GM21526 (cell line): Measurements from ENCODE around the gene IL12A.

Experiments
- ATAC-seq: cut with Tn5 transposase; IDR thresholded peaks from one replicate; pipeline ENCODE4 v1.9.1; 2021; ENCODE audit warnings: moderate library complexity; ENCODE audit not compliant: unreplicated experiment, low FRiP score

The IL12A gene

DNA sequence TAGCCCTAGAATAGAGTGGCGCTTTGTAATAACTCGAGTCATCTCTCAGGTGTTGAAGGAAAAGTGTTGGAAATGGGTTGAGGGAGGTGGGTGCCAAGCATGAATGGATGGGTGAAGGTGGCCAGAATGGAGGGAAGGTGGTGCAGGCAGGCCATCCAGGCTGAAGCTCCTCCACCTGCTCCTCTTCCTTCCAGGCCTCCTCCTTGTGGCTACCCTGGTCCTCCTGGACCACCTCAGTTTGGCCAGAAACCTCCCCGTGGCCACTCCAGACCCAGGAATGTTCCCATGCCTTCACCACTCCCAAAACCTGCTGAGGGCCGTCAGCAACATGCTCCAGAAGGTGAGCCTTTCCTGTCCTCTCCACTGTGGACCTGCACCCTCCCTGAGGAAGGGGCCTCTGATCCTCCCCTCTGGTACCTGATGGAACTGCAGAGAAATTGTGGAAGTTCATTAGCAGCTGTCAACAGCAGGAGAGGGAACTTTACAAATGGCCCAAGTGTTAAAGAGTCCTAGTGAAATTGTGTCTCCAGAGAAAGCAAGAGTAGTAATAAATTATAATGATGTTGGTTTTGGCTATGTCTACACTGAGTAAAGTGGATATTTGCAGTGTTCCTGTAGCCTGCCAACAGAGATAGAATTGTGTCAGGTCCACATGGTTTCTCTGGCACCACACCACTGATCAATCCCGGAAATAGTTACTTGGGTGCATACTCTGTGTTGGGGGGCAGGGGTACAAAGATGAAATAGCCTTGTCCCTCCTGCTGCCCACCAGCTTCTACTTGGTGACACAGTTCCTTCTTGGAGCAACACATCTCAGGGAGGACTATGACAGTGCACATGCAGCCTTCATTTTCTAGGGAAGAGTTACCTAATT is 1.6 kb downstream of the IL12A start:
- no peak for ATAC-seq

DNA sequence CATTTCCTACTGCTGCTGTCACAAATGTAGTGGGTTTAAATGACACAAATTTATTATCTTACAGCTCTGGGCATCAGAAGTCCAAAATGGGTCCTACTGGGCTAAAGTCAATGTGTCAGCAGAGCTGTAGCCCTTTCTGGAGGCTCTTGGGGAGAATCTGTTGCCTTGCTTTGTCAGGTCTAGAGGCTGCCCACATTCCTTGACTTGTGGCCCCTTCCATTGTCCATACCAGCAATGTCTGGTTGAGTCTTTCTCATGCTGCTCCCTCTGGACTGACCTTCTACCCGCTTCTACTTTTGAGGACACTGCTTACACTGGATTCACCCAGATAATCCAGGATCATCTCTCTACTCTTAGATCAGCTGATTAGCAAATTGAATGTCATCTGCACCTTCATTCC is 3.0 kb downstream of the IL12A start:
- no peak for ATAC-seq

DNA sequence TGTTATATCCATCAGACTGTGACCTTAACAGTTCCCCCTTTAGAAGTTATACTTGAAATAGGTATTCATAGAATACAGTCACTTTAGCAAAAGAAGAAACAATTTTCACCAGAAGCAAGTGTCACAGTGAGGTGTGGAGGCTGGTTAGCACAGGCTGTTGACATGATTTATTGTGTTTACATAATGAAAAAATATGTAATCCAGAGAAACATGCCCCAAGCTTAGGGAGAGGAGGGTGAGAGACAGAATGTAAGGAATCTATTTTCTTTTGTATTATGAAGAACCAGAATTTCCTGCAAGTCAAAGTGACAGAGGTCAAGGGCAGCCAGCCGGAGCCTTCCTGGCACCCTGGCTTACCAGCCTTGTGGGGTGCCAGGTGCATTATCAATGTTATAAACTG is 4.0 kb downstream of the IL12A start:
- no peak for ATAC-seq

DNA sequence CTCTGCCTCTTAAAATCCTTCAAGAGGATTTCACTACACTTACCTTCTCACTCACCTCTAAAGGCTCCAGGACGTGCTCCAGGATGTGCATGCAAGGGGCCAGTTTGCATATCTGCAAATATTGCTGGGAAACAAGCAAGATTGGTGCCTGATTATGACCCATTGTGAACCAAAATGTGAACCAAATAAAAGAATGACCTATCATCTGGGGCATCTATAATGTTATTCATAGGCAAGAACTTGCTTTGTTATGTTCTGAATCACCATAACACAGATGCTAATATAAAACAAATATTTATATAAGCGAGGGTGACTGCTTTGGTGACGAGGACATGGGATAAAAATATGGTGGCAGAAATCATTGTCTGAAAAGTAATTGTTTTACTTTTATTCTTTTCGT is 5.5 kb downstream of the IL12A start:
- ATAC-seq: no peak

DNA sequence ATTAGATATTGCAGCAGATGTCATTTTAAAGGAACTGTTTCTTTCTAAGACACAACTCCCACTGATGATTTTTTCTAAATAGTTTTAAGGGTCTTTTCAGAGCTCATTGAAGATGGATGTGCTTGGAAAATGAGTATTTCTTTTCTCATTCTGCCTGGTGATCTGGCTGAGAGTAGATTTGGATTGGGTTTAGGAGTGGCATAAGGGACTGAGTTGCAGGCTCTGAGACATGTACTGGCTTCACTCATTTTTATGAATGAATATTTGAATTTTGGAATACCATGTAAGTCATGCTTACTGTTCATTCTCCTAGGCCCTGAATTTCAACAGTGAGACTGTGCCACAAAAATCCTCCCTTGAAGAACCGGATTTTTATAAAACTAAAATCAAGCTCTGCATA is 6.5 kb downstream of the IL12A start:
- ATAC-seq: no peak

DNA sequence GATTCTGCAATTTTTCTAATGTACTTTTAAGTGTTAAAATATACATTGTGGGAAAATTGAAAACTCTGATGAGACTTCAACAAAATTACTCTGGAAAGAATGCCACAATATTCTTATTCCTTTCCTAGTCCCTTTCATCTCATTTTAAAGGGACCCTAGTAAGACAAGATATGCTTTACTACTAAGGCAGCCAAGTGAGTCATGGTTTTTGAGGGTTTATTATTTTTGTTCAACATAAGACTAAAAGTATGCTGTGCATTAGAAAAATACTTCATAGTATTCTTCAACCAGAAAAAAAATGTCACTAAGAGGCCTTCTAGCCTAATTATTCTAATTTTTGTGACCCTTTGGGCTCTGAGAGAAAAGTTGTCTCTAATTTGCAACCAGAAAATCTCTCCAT is 7.4 kb downstream of the IL12A start:
- ATAC-seq: no peak

DNA sequence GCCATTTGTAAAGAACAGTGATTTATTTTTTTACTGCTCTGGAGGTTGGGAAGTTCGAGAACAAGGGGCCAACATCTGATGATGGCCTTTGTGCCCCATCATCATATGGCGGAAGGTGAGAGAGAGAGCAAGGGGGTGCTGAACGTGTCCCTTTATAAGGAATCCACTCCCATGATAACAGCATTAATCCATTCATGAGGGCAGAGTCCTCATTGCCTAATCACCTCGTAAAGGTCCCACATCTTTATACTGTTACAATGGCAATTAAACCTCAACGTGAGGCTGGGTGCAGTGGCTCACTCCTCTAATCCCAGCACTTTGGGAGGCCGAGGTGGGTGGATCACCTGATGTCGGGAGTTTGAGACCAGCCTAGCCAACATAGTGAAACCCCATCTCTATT is 8.3 kb downstream of the IL12A start:
- no peak for ATAC-seq

DNA sequence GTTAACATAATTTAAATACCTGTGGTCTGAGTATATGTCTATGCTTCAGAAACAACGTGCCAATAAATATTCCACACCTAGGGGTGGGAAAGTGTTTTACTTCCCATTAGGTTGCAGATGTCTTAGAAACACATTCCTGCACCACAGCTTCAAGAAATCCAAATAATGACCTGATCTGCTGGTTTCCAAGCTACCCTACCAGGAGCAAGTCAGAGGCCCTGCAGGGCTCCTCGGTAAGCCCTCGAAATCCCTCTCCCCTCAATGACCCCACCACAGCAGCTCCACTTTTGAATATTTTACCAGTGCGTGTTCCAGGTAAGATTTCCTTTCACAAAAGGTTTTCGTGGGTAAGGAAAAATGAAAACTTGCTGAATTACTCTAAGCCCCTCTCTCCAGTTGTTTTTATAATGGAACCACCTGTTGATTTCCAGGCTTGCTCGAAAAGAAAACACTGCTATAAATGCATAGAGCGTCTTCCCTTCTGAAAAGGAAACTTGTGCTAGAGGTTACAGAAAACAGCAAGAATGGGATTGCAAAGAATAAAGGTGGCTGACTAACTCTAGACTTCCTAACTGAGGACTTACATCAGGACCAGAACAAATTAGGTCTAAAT is 12.6 kb downstream of the IL12A start:
- ATAC-seq: no peak

DNA sequence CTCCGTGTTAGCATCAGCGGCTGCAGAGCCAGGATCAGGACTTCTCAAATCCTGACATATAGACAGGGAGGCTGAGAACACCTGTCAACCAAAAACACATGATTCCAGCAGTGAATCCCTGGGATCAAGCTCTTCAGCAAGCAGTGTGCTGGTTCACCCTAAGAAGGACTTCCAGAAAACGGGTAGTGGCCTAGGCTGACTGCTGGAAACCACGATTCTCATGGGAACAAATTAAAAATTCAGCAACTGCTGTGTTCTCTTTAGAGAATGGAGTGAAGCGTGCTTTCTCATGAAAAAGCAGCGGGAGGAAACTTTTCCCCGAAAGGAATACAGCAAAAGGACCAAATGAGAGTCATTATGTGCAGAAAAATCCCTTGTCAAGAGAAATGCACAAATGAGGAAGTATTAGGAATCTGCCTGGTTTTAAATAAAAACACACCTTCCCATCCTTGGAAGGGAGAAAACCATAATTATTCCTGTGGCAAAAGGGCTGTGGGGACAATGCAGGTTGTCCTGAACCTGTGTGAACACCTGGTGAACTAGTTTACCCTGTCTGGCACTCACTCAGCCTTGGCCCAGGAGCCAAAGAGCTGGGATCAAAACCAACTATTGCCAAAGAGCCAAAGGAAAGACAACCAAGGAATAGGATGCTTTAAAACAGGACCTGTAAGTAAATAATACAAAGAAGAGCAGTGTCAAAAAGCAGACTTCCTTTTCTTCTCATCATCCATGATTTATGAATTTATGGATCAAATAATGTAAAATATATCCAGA is 13.4 kb downstream of the IL12A start:
- ATAC-seq: no peak

DNA sequence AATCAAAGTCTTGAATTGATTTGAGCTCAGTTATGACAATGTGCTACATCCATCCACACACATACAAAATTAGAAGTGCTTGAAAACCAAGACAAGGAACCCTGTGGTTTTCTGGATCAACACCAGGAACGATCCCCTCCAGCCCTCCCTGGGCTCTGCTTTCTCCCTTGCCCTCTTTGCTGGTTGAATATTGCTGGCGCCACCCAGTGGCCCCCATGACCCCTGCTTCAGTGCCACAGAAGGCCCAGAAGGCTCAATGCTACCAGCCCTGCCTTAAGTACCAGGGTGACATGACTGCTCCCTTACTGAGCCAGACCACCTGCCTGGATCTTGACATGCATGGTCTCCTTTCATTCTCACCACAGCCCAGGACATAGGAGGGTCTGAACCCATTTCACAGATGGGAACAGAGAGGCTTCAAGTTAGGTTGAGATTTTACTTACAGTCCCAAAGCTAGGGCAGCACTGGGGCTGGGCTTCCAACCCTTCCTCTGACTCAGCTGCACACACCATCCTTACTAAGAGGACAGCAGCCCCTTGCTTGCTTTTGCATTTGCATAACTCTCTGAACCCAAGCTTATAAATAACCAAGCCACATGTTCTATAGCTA is 15.0 kb downstream of the IL12A start:
- peak; percentile 83 for ATAC-seq

DNA sequence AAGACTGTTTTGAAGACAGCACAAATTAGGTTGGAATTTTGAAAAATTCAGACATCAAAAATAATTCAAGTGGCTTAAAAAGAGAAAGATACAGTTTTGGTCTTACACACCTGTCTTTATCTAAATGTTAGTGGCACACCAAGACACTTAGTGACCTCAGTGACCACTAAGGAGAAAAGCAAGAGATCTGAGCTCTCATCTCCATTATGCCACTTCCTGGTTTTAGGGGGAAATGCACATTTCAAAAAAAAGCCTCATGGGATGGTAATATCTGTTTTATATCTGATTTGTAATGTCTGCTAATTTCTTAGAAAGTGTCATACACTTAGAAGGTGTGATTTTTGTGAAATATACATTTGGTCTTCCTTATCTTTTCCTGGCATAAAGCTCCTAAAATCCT is 16.4 kb downstream of the IL12A start:
- ATAC-seq: no peak

DNA sequence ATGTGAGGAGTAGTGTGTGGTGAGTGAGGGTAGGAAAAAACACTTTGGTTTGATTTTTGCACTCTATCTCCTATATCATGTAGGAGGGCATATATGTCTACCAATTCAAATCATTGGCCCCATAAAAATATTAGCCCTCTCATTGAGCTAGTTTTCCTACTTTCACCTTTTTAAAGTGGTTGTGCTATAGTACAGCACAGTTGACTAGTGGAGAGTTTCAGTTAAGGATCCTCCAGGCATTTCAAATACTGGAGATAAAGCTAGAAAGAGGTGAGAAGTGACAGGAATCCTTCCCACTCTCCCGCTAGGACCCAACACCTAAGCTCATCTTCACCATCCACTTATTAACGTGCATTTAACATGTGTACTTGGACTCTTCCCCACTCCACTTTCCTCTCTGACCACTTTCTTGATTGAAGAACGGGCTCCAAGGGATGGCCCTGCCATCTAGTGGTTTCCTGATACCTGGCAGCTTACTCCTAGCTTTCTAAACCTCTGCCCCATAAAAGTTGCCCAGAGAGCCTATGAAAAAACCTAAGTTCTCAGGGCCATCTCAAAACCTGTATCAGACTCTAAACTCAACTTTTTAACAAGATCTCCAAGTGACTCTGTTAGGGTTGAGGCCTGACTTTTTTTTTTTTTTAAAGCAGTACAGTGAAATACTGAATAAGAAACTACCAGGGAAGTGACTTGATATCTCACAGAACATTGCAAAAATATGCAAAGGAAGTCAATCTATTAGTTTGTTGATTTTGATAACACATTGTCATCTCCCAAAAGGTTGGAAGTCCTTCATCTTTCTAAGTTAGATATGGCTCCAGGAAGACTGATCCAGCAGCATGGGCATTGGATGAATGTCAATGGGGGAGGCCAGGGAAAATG is 17.9 kb downstream of the IL12A start:
- ATAC-seq: peak; percentile 33

DNA sequence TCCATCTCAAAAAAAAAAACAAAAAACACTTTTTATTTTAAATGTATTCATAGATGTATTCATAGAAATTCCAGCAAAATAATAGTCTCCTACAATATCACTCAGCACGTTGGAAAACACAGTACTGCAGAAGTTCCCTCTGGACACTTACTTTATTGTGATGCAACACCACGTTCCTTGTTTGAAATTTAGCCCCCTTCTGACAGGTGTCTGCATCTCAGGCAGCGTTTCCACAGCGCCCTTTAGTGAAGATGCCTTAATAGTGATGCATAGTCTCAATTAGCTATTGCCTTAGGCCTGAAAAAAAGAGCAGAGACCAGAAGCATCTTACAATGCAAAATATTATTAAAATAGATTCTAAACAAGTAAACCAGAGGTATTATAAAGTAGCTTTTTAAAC is 20.3 kb downstream of the IL12A start:
- ATAC-seq: no peak

DNA sequence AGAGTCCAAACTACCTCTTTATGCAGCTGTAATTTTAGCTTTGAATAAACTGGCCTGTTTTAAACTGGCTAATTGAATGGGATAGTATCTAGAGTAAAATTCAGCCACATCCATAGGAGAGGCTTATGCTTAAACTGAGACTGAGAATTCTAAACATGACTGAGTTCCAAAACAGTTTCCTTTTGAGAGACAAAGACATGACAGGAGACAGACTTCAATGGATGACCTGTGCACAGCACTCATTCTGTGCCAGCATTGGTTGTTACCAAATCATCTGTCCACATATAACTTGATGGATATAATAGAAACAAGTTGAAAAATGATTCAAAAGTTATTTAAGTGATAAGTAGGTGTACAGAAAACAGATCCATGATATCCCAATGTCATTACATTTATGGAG is 20.9 kb downstream of the IL12A start:
- ATAC-seq: no peak

DNA sequence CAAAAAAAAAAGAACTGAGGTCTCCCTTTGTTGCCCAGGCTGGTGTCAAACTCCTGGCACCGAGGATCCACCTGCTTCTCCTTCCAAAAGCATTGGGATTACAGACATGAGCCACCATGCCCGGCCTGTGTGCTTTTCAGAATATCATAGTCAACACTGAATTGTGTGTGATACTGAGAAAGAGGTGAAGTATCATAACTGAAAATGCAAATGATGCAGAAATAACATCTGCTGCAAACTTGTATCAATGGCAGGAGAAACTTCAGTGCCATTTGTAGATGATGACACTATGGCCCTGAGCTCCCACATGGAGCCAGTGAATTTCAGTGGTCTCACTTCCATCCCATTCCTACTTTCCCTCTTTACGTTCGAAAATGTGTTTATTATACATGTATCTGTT is 21.9 kb downstream of the IL12A start:
- ATAC-seq: peak; percentile 75

DNA sequence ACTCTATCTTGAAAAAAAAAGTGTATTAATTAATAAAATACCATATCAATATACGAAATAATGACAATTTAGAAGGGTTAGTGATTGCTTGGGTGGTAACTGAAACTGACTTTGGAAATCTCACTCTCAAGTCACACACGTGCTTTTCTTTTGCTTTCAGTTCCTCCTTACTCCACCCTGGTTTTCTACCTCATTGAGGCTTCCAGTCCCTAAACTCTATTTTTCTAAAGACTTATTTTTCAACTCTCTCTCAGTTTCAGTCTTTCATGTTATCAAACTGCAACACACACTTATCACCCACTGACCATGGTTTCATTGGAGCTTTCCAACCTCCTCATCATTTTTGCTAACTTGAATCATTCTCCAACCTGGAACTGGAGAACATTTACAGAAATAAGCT is 23.5 kb downstream of the IL12A start:
- ATAC-seq: peak; percentile 85

DNA sequence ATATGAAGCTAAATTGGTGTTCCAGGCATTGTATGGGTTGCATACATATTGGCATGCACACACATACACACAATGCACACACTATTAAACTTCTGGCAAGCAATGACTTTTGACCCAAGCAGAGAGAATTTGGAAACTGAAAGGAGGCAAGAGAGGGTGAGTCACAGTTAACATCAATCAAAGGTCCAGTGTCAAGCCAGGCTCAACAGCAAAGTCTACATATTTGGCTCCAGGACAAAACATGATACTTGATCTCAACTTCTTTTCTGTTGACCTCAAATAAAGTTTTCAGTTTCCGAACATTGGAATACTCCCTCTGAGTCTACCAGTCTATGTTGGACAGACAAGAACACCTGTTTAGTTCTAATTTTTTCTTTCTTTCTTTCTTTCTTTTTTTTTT is 28.3 kb downstream of the IL12A start:
- no peak for ATAC-seq

DNA sequence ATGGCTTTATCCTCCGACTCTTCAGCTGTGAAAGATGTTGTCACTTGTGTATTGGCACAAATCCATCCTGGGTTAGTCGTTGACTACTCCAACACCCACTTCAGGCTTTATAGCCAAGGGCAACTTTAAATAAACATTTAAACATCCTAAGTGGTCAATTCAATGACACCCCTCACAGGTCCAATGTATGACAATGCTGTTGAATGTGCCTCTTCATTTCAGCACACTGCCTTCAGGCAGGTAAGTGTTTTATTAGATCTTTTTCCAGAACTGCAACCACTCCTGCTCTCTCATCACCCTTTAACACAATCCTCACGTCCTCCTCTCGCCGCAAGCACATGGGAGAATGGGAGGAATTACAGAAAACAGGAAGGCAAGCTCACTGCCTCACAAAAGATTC is 30.3 kb downstream of the IL12A start:
- ATAC-seq: no peak

DNA sequence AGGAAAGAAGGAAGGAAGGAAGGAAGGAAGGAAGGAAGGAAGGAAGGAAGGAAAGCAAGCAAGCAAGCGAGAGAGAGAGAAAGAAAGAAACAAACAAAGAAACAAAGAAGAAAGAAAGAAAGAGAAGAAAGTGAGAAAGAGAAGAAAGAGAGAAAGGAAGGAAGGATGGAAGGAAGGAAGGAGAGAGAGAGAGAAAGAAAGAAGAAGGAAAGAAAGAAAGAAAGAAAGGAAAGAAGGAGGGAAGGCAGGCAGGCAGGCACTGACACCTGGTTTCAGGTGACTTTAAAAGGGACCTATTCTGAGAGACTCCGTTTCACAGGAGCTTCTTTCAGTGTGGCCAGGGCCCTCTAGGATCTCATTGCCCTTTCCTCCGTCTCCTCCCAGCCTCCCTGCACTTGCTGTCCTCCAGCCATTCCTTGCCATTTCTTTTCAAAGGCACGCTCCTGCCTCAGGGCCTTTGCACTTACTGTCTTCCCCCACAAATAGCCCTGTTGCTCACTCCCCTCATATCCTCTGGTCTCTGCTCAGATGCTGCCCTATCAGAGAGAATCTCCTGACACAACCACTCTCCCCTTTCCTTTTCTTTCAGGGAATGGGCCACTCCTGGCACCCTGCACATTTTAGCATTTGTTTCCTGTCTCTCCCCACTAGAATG is 31.5 kb downstream of the IL12A start:
- ATAC-seq: no peak

DNA sequence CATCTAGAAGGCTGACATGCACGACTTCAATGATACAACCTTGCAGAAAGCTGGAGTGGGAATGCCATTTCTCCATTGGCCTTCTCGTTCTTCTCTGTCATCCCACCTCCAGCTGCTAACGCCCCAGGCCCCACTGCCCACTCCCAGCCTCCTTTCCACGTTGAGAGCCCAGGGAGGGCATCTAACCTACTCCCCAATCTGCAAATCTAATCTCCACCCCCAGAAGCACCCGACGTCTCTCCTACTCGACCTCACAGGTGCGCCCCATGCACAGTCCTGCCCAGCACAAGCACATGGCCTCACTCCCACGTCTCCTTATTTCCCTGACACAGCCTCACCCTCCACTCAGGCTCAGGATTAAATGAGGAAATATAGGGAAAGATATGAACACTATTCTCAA is 33.4 kb downstream of the IL12A start:
- ATAC-seq: no peak
